HG02943 (cell line): ENCODE results near the gene STARD7.

Source experiments
- ATAC-seq: cut with Tn5 transposase; IDR thresholded peaks from one replicate; pipeline ENCODE4 v1.9.1; 2021; ENCODE audit warnings: mild to moderate bottlenecking, low read depth, moderate library complexity; ENCODE audit not compliant: unreplicated experiment

Gene STARD7

DNA sequence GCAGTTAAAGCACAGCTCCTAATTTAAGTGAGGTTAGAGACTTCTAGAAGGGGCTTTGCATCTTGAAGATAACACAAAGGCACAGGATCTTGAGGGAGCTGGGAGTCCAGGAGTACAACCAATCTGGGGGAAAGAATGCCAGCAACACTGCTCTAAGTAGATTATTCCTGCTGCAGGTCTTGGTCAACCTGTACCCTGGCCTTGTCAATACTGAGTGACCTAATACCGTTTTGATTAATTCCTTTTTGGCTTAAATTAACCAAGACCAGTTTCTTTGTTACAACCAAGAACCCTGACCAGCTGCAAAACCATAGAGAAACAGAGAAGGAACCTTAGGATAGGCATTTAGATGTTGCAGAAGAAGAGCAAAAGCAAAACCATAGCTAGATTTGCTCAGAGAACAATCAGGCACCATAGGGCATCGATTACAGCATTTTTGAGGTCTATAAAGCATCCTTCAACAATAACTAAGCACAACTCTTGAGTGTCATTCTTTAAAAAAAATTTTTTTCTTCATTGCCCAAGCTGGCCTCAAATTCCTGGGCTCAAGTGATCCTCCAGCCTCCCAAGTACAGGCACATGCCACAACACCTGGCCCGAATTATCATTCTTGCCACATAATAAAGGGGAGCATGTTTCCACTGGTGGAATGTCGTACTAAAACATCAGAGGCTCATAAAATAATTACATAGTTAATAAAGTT, 6.3 kb downstream of the STARD7 start:
- ATAC-seq: no peak

DNA sequence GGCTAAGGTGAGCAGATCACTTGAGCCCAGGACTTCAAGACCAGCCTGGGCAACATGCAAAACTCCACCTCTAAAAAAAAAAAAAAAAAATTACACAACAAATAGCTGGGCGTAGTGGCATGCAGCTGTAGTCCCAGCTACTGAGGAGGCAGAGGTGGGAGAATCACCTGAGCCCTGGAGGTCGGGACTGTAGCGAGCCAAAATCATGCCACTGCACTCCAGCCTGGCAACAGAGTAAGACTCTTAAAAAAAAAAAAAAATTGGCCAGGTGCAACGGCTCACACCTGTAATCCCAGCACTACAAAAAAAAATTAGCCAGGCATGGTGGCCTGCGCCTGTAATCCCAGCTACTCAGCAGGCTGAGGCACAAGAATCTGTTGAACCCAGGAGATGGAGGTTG, 7.3 kb downstream of the STARD7 start:
- ATAC-seq: no peak

DNA sequence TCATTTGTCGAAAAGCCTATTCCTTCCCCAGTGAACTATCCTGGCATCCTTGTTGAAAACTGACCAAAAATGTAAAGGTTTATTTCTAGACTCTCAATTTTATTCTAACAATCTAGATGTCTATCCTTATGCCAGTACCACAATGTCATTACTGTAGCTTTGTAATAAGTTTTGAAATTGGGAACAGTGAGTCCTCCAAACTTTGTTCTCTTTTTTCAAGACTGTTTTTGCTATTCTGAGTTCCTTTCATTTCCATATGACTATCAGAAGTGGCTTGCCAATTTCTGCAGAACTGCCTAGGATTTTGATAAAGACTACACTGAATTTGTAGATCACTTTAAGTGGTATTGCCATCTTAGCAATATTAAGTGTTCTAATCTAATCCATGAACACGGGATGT, 9.7 kb downstream of the STARD7 start:
- ATAC-seq: no peak

DNA sequence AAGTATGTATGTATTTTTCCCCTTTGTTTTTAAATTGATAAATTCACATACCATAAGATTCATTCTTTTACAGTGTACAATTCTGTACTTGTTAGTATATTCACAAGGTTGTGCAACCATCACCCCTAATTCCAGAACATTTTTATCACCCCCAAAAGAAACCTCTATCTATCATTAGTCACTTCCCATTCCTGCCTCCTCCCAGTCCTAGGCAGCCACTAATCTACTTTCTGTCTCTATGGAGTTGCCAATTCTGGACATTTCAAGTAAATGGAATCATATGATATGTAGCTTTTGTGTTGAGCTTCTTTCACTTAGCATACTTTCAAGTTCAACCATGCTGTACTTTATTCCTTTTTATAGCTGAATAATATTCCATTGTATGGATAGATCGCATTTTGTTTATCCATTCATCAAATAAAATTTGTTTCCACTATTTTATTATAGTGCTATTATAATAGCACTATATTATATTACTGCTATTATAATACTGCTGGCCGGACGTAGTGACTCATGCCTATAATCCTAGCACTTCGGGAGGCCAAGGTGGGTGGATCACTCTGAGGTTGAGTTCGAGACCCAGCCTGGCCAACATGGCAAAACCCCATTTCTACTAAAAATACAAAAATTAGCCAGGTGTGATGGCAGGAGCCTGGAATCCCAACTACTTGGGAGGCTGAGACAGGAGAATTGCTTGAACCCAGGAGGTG, 10.9 kb downstream of the STARD7 start:
- ATAC-seq: no peak

DNA sequence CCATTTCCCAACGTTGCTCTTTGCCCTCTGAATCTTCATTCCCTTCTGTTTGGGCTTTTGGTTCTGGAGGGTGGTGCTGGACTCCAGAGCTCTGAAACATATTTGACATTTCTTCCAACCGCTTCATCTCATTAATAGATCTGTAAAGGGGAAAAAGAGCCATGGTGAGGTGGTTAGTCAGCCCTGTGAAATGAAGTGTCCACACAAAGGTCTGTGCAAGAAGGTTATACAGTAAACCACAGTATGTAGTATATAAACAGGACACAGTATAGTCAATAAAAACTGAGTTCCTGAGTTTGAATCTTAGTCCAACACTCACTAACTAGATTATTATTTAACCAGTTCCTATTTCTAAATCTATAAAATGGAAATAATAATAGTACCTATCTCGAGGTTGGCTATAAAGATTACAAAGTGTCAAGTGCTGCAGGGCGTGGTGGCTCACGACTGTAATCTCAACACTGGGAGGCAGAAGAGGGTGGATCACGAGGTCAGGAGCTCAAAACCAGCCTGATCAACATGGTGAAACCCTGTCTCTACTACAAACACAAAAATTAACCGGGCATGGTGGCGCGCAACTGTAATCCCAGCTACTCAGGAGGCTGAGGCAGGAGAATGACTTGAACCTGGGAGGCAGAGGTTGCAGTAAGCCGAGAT, 13.1 kb downstream of the STARD7 start:
- ATAC-seq: no peak

DNA sequence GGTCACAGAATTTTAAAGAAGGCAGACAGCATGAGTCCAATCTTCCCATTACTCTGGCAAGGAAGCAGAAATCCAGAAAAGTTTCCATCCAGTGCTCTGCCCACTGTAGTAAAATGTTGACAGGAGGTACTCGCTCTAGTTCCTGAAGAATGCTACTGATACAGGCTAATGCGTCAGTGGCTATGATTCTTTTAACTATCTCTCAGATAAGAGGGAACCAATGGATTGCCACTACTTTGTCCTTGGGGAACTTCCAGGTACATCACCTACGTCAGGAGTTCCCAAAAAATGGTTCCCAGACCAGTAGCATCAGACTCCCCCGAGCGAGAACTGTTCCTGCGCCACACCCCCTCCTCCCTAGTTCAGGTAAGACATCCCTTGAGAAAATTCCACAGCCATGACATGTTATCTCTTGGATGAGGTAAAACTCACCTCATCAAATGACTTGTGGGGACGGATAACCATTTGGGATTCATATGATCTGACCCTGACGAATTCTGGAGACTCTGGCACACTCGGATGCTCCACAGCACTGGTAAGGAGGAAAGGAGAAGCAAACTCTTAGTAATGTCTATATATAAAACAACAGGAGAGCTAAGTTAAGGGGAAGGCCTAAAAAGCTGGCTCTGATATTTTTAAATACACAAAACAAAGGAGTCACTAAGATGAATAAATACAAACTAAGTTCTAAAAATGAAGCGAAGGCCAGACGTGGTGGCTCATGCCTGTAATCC, 16.5 kb downstream of the STARD7 start:
- ATAC-seq: no peak

DNA sequence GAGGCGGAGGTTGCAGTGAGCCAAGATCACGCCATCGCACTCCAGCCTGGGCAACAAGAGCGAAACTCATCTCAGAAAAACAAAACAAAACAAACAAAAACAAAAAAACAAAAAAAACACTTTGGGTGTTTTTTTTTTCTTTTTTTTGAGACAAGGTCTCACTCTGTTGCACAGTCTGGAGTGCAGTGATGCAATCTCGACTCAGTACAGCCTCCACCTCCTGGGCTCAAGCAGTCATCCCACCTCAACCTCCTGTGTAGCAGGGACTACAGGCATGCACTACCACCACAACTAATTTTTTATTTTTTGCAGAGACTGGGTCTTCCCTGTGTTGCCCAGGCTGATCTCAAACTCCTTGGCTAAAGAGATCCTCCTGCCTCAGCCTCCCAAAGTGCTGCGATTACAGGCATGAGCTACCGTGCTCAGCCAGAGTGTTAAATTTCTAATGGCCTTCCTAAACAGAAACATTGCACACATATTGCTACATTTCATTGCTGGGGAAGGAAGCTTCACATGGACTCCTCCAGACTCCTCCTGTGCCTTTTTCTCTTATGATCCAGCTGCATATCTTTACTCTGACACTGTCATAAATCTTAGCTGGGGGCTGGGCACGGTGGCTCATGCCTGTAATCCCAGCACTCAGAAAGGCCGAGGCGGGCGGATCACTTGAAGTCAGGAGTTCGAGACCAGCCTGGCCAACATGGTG, 19.7 kb downstream of the STARD7 start:
- no peak for ATAC-seq

DNA sequence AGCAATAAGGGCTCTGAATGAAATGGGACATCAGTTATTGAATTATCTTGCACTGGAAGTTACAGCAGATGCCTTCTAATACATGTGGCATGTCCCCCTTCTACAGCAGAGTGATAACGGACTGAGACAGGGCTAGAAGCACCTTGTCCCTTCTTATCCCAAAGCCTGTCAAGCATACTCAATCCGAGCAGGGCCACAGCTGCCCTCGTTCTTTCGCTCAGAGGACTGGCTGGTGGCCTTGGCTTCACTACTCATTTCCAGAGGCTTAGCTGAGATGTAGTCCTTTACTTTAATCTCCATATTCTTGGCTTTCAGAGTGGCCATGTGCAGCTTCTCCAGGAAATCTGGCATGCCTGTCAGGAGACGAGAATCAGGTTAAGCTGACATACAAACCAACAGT, 22.1 kb downstream of the STARD7 start:
- ATAC-seq: no peak

DNA sequence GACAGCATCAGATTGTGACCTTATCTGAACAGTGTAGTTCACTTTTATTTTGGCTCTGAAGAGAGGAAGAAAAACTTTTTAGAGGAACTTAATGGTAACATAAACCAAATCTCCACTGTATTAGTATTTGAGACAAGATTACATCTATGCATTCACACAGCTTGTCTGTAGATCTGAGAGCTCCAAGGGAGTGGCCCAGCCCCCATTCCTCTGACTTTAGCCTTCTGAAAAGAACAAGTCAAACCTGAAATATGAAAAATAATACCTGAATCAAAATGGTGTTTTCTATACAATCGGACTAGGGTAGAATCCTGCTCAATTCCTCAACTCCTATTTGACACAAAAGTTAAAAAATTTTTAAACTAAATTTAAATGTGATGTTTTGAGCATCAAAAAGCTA, 23.1 kb downstream of the STARD7 start:
- ATAC-seq: no peak

DNA sequence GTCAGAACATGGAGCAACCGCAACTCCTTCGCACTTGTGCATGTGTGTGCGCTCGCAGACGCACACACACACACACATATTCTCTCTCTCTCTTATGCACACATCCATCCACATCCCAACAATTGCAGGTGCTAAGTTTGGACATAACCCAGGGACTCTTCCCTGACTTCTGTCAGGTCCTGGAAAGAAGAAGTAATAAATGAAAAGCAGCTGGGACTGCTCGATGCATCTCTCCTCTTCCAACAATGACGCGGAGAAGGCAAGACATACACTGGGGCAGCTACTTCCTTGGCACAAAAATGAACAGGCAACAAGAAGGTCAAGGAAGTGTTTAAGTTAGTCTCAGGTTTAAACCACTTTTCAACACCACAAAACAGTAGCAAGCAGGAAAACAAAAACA, 23.6 kb downstream of the STARD7 start:
- no peak for ATAC-seq

DNA sequence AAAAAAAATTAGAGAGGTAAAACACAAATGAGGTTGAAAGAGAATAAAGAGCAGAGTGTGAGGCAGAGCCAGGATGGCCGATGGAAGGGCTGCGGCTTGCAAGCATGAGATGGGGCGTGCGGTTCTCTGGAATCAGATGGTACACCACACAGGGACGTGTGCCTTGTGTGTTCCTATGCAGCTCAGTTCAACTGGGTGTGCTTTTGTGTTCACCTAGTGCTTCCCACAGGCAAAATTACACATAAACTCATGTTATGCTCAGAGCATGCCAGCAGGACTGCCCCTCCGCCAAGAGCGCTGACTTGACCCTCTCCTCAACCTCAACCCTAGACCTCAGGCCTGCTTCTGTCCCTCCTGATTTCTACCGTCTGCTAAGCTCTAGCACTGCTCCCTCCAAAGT, 24.4 kb downstream of the STARD7 start:
- ATAC-seq: no peak

DNA sequence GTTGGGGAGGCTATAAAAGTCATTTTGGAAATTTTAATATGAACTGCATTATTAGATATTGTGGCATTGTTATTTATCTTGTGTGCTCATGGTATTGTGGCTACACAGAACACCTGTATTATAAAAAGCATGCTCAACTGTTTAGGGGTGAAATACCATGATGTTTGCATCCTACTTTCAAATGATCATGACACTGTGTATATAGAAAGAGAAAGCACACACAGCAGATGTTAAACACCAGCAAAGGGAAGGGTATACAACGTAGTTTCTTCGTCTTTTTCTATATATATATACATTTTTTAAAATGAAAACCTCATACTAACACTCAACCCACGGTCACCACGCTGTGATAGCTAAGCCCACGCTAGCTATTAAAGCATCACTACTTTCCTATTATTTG, 27.1 kb downstream of the STARD7 start:
- no peak for ATAC-seq

DNA sequence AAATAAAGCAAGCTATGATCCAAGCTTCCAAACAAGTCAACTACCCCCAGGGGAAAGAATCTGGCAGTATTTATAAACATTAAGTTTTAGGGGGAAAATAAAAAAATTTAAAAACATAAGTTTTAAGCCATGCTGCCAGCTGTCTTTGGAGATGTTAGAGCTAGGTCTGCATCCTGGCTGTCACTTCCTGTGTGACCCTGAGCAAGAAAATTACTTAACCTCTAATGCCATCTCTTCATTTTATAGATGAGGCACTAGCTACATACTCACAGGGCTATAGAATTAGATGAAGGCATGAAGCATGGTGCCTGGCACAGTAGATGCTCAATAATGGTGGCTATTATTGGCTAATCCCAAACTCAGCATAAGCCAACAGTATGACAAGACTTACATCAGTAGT, 28.1 kb downstream of the STARD7 start:
- no peak for ATAC-seq

DNA sequence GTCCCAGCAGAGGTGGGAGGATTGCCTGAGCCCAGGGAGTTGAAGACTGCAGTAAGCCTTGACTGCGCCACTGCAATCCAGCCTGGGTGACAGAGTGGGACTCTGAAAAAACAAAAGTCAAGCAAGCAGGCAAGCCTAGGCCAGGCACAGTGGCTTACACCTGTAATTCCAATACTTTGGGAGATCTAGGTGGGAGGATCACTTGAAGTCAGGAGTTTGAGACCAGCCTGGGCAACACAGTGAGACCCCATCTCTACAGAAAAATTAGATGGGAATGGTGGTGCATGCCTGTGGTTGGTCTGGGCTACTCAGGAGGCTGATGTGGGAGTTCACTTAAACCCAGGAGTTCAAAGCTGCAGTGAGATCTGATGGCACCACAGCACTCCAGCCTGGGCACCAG, 28.6 kb downstream of the STARD7 start:
- ATAC-seq: no peak

DNA sequence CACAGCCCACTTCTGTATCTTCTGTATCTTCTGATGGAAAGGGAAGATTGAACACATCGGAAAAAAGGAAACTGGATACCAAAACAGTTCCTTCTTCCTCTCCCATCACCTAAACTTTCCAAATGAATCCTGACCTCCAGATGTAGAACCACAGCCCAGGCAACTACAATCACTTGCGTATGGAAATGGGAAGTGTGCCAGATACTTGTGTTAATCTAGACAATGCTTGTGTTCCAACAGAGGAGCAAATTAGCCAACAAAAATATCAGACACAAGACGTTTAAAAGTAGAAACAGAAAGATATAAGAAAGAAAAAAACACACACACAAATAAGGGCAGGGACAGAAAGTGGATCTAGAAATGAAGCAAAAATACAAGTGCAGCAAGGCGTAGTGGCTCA, 32.0 kb downstream of the STARD7 start:
- no peak for ATAC-seq

DNA sequence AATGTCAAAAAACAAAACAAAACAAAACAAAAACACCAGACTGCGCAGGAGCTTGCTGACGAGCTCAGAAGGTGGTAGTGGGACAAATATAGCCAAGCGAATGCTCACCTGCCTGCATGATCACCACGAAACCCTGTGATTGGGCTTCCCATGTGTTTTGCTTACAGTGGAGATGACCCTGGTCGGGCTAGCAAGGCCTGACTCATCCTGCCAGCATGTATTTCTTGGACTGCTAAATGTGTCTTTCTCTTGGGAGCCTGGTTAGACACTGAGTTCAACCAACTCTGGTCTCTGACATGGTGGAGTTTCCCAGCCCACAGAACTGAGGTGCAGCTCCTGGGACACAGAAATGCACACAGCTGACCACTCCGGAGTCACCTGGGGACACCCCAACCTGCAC, 32.7 kb downstream of the STARD7 start:
- ATAC-seq: no peak

DNA sequence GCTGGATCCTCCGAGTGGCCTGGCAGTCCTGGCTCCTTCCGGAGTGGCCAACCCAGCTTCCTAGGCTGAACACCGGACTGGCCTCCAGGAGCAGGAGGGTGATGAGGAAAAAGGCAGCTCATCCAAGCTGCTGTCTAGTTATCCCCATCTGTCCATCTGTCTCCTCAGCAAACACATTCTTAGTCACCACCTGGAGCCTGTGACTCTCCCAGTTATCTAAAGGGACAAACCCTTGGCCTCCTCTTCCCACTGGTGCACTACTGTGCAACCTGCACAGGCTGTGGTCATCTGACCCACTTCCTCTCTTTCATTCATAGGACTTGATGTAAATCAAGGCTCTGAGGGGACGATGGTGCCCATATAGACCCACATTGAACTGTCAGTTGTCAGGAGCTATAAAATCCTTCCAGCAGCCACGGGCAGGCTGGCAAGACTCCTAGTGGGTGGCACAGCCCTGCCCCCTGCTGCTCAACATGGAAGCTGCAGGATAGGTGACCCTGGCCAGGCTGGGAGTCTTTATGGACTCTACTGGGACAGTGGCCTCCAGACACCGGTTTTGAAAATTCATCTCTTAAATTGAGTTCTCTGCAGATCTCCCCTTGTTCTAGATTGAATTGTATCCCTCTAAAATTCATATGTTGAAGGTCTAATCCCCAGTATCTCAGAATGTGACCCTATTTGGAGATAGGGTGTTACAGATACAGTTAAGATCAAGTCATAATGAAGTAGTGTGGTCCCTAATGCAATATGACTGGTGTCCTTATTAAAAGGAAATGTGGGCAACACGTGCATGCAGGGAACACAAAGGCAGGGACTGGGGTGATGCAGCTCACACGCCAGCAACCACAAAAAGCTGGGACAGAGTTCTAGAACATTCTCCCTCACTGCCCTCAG, 34.1 kb downstream of the STARD7 start:
- no peak for ATAC-seq

DNA sequence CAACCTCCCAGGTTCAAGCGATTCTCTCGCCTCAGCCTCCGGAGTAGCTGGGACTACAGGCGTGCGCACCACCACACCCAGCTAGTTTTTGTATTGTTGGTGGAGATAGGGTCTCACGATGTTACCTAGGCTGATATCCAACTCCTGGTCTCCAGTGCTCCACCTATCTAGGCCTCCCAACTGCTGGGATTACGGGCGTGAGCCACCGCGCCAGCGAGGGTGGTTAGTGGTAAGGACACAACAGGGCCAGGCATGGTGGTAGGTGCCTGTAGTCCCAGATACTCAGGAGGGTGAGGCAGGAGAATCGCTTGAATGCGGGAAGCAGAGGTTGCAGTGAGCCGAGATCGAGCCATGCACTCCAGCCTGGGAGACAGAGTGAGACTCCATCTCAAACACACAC, 36.8 kb downstream of the STARD7 start:
- ATAC-seq: no peak

DNA sequence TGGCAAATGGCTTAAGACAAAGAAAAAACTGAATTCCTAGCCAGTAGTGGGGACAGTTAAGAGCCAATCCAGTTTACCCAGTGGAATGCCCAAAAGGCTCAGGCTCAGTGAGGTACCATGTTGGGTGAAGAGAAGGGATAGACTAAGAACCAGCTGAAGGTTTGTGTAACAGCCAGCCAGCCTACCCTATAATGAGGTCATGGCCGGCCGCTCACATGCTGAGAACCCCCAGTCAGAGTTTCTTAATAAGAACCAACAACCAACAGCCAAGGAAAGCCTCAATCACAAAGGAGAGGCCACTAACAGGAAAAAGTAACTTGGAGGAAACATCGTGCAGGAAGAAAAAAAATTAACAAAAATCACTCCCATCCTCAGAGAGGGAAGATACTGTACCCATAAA, 38.0 kb downstream of the STARD7 start:
- ATAC-seq: no peak
